CD4-positive, alpha-beta T cell treated with Interleukin-6 for 4 hours (primary cell): ENCODE results near the gene AHRR.

Source experiments
- DNase-seq: peaks from one replicate; pipeline ENCODE4 v3.0.0-alpha.2; 2020; ENCODE audit warnings: mixed read lengths

Gene AHRR

DNA sequence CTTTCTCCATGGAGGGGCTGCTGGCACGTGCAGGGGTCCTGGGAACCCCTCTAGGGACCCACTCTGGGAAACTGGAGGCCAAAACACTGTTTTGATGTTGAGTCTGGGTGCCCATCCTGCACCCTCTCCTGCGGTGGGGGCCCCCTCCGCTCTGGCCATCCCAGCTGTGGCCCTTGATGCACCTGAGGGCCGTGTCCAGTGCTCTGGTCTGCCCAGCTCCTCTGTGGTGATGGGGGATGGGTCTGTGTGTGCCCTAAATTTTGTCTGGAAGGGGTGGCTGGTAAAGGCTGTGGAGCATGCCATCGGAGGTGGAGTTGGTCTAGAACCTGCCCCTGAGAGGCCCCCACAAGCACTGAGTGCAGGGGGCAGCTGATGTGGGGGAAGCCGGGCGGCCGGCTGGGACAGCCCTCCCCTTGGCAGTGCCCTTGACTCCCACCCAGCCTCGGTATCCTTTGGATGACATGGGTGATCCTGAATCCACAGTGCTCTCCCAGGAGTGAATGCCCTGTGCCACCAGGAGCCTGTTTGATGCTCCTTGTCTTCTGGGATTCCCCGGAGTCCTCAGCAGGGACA lies 26.3 kb downstream of the AHRR start:
- DNase-seq = no peak

DNA sequence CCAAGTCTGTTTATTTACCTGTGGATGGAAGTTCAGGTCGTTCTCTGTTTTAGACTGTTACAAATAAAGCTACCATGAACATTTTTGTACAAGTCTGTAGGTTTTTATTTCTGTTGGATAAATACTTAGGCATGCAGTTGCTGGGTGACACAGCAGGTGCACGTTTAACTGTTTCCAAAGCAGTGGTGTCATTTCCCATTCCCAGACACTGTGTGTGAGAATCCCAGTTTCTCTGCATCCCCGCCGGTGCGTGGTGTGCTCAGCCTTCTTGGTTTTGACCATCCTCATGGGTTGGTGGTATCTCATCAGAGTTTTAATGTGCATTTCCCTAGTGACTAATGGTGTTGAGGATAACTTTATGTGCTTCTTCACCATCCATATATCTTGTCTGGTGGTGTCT lies 27.2 kb downstream of the AHRR start:
- DNase-seq = no peak

DNA sequence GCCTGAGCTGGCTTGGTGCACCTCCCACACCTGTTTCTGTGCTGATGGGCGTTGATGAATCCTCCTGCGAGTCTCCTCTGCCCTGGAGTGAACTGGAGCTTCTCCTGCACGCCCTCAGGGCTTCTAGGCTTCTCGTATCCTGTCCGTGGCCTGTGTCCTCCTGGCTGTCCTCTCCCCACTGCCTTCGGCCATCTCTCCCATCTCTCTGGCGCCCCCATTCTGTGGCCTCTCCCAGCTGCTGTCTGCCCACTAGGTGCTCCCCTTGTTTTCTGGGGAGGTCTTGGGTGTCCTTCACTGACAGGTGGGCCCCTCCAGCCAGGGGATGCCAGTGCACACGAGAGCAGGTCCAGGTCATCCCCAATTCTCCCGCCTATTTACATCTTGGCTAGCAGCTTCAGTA lies 28.8 kb downstream of the AHRR start:
- DNase-seq = no peak

DNA sequence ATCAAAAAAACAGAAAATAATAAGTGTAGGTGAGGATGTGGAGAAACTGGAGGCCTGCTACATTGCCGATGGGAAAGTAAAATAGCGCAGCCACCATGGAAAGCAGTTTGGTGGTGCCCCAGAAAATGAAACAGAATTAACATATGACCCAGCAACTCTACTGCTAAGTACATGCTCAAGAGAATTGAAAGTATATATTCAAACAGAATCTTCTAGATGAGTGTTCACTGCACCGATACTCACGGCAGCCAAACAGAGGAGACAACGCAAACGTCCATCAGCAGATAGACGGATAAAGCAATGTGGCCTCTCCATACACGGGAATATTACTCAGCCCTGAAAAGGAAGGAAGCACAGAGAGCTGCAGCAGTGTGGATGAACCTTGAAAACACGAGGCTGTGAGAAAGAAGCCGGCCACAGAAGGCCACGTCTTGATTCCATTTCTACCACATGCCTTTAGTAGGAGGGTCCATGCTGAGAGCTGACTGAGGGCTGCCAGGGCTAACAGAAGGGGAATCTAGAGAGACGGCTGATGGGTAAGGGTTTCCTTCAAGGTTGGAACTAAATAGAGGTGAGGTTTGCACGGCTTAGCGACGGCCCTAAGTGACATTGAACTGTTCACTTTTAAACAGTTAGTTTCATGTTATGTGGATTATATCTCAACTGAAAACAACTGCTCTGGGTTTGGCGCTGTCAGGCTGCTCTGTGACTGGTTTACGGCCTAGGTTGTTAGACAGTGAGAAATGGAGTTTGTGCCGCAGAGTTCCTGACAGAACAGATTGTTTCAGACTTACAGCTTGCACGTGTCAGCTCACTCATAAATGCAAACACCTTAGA lies 29.8 kb downstream of the AHRR start:
- DNase-seq = no peak

DNA sequence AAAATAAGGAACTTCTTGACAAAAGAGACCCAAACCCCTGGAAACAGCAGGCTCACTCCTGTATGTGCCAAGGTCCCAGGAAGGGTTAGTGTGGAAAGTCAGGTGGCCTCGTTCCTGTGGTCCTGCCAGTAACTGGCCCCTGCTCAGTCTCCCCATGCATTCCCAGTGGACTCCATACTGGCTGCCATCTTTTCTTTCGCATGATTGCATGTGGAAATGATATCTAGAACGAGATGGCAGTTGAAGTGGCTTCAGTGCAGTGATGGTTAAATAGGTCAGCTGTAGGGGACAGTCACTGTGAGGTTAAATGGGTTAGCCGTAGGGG lies 30.4 kb downstream of the AHRR start:
- no peak for DNase-seq

DNA sequence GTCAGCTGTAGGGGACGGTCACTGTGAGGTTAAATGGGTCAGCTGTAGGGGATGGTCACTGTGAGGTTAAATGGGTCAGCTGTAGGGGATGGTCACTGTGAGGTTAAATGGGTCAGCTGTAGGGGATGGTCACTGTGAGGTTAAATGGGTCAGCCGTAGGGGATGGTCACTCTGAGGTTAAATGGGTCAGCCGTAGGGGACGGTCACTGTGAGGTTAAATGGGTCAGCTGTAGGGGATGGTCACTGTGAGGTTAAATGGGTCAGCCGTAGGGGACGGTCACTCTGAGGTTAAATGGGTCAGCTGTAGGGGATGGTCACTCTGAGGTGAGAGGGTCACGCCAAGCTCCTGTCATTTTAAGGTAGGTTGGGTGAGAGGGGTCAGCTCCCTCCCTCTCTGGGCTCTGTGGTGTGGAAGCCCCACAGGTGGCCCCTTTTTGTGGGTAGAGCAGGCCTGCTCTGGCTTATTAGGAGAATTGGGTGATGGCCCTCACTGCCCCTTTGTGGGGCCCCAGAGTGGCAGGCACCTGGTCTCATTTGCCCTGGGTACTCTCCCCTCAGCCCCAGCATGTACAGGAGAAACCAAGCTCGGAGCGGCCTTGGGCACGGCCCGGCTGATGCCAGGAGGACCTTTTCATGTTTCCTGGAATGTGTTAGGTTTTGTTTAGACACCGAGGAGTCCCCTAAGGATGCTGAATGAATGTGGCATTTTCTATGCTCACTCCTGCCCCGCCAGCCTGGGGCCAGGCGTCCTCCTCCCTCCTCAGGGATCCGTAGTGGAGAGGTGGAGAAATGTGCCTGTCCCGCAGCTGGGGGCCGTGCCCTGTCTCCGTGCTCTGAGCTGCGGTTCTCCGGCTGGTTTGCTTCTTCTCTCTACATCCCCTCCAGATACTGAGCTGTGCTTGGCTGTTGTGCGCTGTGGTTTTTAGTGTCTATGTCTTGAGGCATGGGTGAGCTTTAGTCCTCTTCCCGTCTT lies 31.4 kb downstream of the AHRR start:
- DNase-seq = no peak

DNA sequence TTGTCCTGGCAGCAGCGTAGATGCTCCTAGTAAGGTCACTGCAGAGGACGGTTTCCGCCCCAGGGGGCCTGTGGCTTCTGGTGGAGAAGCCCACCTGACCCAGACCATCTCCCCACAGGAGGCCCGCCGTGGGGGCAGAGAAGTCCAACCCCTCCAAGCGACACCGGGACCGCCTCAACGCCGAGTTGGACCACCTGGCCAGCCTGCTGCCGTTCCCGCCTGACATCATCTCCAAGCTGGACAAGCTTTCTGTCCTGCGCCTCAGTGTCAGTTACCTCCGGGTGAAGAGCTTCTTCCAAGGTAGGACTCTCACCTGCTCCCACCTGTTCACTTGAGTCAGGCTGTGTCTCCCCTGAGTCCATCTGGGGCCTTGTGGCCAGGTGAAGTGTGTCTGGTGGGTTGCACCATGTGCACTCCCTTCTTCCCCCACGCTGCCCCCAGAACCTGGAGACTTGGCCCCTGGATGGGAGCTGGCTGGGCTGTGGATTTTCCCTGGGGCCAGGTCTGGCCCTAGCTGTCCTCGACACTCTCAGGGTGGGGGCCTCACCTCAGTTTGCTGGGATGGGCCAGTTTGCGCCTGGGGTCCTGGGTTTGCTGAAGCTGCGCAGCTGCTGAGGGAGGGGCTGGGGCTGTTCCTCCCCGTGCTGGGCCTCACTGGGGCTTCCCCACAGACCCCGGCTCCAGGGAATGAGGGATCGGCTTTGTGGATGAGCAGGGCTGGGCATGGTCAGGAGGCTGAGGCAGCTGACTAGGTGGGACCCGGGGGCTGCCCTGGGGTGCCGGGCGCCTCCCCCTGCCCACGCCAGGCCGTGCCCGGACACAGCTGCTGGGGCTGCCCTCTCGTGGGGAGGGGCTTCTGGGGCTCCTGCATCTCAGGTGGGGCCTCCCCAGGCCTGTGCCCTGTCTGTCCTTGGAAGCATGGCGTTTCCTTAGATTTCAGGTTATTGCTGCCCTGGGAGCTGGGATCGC lies 32.4 kb downstream of the AHRR start:
- no peak for DNase-seq

DNA sequence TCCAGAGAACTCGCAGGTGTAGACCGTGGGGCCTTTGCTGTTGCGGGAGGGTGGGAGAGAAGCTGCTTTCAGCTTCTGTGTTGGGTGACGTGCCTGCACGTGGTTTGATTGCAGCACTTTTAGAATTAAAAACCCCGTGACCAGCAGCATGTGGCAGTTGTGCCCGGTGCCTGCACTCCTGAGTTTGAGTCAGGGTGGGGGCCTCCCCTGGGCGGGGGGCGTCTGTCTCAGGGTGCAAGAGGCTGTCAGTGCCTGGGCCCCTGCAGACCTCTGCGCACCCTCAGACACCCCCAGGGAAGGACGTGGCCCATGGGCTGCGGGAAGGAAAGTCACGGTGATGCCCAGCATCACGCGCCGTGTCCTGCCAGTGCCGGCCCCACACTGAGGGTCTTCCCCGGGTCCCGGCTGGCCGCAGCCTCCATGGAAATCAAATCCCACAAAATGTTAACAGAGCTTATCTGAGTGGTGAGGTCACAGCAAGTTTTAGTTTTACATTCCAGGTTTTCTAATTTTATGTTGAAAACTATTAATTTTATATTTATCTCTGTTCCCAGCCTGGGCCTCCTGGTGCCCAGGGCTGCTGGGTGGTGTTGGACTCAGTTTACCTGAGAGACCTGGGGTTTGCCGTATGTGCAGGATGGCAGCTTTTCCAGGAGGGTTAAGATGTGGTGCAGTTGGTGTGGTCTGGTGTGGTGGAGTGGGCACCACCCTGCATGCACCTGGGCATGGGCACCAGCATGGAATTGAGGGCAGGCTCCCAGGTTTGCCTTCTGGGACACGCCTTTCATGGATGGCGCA lies 33.3 kb downstream of the AHRR start:
- DNase-seq = no peak

DNA sequence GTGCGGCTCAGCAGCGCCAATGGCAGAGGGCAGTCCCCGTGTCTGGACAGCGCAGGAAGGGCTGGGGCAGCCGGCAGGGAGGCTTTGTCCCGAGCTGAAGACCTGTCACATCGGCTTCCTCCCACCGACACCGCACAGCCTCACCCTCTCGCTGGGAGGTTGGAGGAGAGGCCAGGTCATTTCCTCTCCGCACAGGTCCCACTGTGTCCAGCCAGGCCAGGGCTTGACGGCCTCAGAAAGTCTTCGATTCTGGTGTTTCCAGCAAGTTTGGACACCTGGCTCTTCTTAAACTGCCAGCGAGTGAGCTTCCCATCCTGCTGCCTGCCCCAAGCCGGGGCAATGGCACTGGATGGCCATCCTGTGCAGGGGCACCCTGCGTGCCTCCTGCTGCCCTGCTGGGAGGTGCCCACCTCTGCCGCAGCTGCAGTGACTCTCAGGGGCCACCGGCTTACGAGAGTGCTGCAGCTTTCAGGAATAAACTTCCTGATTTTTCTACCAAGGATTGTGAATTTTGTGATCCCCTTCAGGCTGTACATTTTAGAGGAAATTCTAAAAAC lies 33.9 kb downstream of the AHRR start:
- no peak for DNase-seq

DNA sequence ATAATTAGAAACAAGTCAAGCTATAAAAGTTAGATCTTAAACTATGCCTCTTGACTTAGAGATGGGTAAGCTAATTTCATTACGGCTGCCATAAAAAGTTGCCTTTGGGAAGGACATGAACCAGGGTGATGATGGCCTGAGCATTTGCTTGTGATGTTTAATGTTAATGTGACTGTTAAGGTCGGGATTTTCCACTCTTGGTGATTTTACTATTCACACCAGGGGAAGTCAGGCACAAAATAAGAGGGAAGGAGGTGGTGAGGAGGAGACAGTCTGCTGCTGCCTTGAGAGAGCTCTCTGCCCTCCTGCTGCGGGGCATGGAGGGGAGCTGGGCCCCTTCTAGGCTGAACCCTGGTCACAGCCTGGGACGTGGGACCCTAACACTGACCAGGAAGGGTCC lies 34.4 kb downstream of the AHRR start:
- no peak for DNase-seq

DNA sequence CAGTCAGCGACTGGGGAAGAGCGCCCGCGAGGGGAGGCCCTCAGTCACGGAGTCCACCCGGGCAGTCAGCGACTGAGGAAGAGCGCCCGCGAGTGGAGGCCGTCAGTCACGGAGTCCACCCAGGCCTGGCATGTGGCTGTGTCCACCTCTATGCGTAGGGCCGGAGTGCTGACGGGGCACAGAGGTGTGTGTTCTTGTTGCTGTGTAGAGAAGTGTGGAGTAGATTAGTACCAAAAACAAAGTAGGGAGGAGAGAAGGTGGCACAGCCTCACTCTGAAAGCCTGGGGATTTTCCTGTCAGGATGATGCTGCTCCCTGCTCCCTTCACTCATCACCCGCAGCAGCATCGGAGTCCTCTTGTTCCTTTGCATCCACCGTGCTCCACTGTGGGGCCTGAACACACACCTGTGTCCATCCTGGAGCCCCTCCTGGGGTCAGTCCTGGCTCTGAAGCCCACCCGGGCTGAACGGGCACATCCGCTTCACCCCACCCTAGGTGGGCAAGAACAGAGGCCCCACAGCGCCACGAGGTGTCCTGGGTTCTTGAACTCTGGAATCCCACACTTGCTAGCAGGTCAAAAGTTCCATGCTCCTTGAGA lies 37.9 kb downstream of the AHRR start:
- DNase-seq = no peak

DNA sequence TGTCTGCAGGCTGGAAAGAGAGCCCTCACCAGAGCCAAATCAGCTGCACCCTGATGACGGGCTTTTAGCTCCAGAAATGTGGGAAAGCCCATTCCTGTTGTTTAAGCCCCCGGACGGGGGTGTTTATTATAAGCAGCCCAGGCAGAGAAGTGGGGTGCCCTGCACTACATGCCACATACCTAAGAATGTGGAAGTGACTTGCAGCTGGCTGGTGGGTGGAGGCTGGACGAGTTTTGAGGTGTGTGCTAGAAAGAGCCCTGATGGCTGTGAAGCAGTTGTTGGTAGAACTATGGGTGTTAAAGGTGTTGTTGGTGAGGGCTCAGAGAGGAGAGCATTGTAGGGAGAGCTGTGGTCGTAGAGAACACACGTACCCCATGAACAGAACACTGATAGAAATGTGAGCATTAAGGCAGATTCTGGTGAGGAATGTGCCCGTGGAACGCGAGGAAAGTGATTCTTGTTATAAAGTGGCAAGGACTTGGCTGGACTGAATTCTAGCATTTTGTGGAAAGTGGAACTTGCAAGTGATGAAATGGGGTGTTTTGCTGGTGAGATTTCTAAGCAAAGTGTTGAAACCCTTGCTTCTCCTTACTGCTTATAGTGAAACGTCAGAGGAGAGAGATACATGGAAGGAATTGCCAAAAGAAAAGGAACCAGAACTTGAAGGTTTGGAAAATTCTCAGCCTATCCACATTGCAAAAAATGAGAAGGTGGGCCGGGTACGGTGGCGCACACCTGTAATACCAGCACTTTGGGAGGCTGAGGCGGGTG lies 38.9 kb downstream of the AHRR start:
- DNase-seq = no peak

DNA sequence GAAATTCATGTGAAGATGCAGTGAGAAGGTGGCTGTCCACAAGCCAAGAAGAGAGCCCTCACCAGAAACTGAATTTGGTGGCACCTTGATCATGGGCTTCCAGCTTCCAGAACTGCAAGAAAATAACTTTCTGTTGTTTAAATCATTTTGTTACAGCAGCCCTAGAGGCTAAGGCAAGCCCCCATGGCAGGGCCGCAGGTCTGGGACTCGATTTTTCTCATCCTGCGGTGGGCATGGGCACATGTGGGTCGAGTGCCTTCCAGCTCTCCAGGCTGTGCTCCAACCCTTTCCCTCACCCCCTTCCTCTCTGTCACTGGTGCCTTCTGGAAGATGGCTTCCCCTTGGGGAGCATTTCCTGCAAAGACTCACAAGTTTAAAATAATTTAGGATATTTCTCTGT lies 40.7 kb downstream of the AHRR start:
- DNase-seq = no peak

DNA sequence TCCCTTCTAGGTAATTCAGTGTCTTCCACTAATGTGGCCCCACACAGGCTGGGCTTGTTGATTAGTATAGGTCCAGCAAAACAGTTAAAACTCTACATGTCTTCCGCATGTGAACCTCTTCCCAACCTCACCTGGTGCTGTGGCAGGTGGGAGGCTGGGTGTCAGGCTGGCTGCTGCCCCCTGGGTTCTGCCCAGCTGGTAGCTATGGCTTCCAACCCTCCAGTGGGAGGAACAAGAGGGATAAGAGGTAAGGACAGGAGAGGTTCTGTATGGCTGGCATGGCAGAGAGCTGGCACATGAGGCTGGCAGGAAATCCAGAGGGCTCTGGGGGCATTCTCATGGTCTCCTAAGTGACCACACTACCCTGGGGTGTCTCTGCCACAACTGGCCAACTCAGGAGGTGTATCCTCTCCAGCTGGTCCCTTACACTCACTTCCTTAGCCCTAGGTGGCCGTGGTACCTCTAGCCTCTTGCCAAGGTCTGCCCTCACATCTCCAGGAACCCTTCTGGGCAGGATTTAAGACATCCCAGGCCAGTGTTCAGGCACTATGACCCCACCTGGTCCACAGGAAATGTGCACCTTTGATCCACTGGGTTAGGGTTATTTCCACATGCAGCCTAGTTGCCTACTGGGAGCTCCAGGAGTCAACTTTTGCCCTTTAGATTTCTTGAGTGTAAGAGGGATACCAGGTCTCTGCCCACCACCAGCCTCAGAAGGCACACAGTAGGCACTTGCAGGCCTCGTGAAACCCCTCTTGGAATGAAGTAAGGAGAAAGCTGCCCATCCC lies 41.7 kb downstream of the AHRR start:
- DNase-seq = no peak

DNA sequence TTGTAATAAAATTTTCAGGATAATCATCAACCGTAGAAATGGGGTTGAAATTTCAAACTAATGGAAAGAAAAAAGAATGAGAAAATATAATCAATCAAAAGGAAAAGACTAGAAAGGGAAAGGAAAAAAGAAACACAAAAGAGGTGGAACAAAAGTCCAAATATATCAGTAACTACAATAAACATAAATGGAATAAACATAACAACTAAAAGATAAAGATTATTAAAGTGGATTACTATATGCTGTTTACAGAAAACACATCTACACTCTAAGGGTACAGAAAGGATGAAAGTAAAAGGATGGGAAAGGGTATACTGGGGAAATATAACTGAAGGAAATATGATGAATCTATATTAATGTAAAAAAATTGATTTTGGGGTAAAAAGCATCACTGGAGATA lies 43.0 kb downstream of the AHRR start:
- DNase-seq = no peak

DNA sequence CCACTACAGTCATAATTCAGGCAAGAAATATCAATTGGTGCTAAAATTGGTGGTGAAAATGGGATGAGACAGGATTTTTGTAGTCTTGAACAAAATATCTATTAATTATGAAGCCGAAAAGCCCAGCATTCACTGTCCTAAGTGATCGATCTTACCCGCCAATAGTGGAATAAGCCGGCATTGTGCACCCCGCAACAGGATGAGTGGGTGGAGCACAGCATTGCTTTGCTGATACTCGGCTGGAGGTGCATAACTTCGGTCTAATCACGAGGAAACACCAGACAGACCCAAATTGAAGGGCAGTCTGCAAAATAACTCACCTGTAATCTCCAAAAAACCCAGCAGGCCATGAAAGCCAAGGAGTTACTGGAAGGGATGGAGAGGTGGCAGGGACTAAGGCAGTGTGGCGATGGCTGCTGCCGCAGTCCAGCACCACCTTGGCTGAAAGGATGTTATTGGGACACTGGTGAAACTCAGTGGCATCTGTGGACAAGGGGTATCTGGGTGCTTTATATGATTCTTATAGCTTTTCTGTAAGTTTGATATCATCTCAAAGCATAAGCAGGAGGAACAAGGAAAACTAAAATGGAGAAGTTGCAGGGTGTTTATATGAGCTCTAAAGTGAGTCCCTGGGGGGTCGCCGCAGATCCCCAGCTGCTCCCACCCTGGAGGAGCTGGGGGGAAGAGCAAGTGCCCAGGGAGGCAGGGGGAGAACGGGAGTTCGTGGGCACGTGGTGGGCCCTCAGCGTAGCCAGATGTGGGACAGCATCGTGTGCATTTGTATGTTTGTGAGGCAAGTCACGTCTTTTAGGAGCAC lies 45.2 kb downstream of the AHRR start:
- DNase-seq = no peak

DNA sequence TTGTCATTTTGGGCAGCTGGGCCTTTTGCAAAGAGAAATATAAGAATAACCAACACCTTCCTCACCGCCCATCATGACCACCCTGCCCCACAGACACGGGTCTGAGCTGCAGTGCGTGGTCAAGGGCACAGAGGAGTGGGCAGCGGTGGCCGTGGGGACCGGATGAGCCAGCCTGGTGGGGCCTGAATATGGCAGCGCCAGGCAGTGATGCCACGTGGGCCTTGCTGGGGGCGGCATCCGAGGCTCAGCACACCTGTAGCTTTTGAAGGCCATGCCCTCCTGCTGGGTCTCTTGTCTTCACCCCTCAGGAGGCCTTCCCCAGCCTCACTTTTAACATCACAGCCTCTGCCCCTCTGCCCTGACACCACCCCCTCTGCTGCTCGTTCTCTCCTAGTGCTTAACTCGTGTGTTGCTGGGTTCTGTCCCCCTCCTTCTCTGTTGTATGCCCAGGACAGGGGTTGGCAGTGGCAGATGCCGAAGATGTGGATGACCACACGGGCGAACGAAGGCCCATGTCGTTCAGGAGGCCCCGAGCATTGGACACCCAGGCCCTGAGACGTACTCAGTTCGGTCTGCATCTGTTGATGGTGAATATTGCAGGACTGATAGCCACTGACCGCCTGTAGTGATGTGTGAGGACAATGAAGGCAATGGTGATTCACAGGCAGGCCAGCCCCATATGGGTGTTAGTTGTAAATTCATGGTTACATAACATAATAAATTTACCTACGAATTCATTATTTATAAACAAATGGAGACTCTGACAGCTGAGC lies 46.0 kb downstream of the AHRR start:
- no peak for DNase-seq
